Gastrocnemius medialis (tissue), 4 donors: ENCODE data around the gene CNKSR2. TPM values are rescaled to one million over a fixed set of nuclear protein-coding genes. Genes with fewer than 3 reads are reported as not detected.

Source experiments
- ATAC-seq, 2 donors: fragments of 150-250 bp; one replicate each; pipeline ENCODE4 v1.9.1; 2016
- DNase-seq, 2 donors: peaks; one replicate each; pipeline ENCODE4 v3.0.0-alpha.2; 2019
- H3K27ac ChIP-seq, 4 donors: fragments of 200-600 bp; sonication (generic); 1 replicate in 1 of 4; 2 replicates in 3 of 4; pipeline ENCODE4 v1.5.1; 2016 to 2018; ENCODE audit warnings: mild to moderate bottlenecking in 2 of 4, moderate library complexity in 1 of 4
- H3K27me3 ChIP-seq, 3 donors: fragments of 200-600 bp; sonication (generic) in 2 of 3; 1 replicate in 1 of 3; 2 replicates in 2 of 3; pipeline versions ENCODE4 v1.5.1 to v1.6.0; 2016 to 2019; ENCODE audit warnings: mild to moderate bottlenecking in 1 of 3, moderate library complexity in 1 of 3
- H3K36me3 ChIP-seq, 2 donors: fragments of 200-600 bp; sonication (generic) in 1 of 2; one replicate each; pipeline ENCODE4 v1.5.1; 2017 to 2018
- H3K4me1 ChIP-seq, 2 donors: fragments of 200-600 bp; sonication (generic) in 1 of 2; one replicate each; pipeline ENCODE4 v1.5.1; 2016 to 2017; ENCODE audit warnings: mild to moderate bottlenecking in 2 of 2
- H3K4me3 ChIP-seq, 4 donors: fragments of 200-600 bp; sonication (generic) in 3 of 4; 1 replicate in 1 of 4; 2 replicates in 3 of 4; pipeline ENCODE4 v1.5.1; 2016 to 2019; ENCODE audit warnings: mild to moderate bottlenecking in 2 of 4
- H3K9me3 ChIP-seq, 3 donors: fragments of 200-600 bp; sonication (generic) in 2 of 3; 1 replicate in 1 of 3; 2 replicates in 2 of 3; pipeline ENCODE4 v1.5.1; 2016 to 2019
- CTCF ChIP-seq, 5 experiments: fragments of 450-650 bp in 3 of 5; fragments of 200-600 bp in 2 of 5; sonication (generic) in 2 of 5; IDR thresholded peaks in 4 of 5; conservative IDR thresholded peaks in 1 of 5; 1 replicate in 4 of 5; 2 replicates in 1 of 5; pipeline ENCODE4 v1.5.1; 2016 to 2019; ENCODE audit warnings: antibody characterized with exemption in 5 of 5, mild to moderate bottlenecking in 3 of 5, moderate library complexity in 3 of 5
- POLR2A ChIP-seq, 2 donors: fragments of 450-650 bp; IDR thresholded peaks; one replicate each; pipeline ENCODE4 v1.6.1; 2017; ENCODE audit warnings: antibody characterized with exemption in 2 of 2, mild to moderate bottlenecking in 2 of 2, moderate library complexity in 2 of 2
- in situ Hi-C, 4 donors: fragments of 200-750 bp; cut with MboI; loops; one replicate each; pipeline versions ENCODE4 v1.15.0 to v1.8.0; 2017; ENCODE audit warnings: low sequenced_read_pairs in 4 of 4
- intact Hi-C: fragments of 100-400 bp; cut with DNase I; formaldehyde crosslinking; loops from one replicate; pipeline ENCODE4 v1.15.1; 2023; ENCODE audit warnings: low total_unique reads
- total RNA-seq, 4 donors: library from RNA; depleted of rRNA; stranded (reverse); fragments of >200 nt; gene quantifications; one replicate each; pipeline versions ENCODE4 v1.1.0 to v1.2.3, GENCODE V29; 2016

The CNKSR2 gene
- total RNA-seq, 4 donors from 2014 or later = 0.44 to 8.7 (median 3.0) TPM

- no peaks in the 10 kb centered on the region for H3K36me3 ChIP-seq
- no peak for DNase-seq
- no peaks in the 10 kb centered on the region for H3K27me3 ChIP-seq
- in situ Hi-C loops = no loop called here
- H3K4me3 ChIP-seq = no peak overlapping the region
- H3K27ac ChIP-seq = no peak overlapping the region
- no peaks in the 10 kb centered on the region for H3K4me1 ChIP-seq
- ATAC-seq = no peak
- intact Hi-C loops = no loop called here
- TF ChIP-seq CTCF (IDR thresholded peaks at IDR 0.05 in 4 of 5, conservative IDR thresholded peaks at IDR 0.05 in 1 of 5) = no peak
- TF ChIP-seq POLR2A (IDR thresholded peaks at IDR 0.05) = no peak
- no peaks in the 10 kb centered on the region for H3K9me3 ChIP-seq
Observed at GRCh38 chrX:21394792-21395191, 20.6 kb downstream of the CNKSR2 start.

GRCh38 chrX:21398426-21398825, 24.2 kb downstream of the CNKSR2 start:
- TF ChIP-seq CTCF (IDR thresholded peaks at IDR 0.05 in 4 of 5, conservative IDR thresholded peaks at IDR 0.05 in 1 of 5) (no peak), POLR2A (IDR thresholded peaks at IDR 0.05) (no peak)
- Histone ChIP-seq H3K36me3 (no peaks in the 10 kb centered on the region), H3K27ac (no peak overlapping the region), H3K4me3 (no peak overlapping the region), H3K9me3 (no peaks in the 10 kb centered on the region), H3K4me1 (no peaks in the 10 kb centered on the region), H3K27me3 (no peaks in the 10 kb centered on the region)
- ATAC-seq (no peak), DNase-seq (no peak)
- intact Hi-C loops = no loop called here
- in situ Hi-C loops = no loop called here

GRCh38 chrX:21400408-21401121, 26.3 kb downstream of the CNKSR2 start:
- Histone ChIP-seq H3K4me1 (no peaks in the 10 kb centered on the region), H3K27ac (no peak overlapping the region), H3K4me3 (no peak overlapping the region), H3K36me3 (no peaks in the 10 kb centered on the region), H3K9me3 (no peaks in the 10 kb centered on the region), H3K27me3 (no peaks in the 10 kb centered on the region)
- in situ Hi-C loops = no loop called here
- ATAC-seq = no peak
- TF ChIP-seq POLR2A (IDR thresholded peaks at IDR 0.05) (no peak), CTCF (IDR thresholded peaks at IDR 0.05 in 4 of 5, conservative IDR thresholded peaks at IDR 0.05 in 1 of 5) (no peak)
- DNase-seq = no peak
- intact Hi-C loops = no loop called here

- intact Hi-C loops = no loop called here
- in situ Hi-C loops = no loop called here
- Histone ChIP-seq H3K9me3 (no peaks in the 10 kb centered on the region), H3K36me3 (no peaks in the 10 kb centered on the region), H3K4me3 (no peak overlapping the region), H3K4me1 (no peaks in the 10 kb centered on the region), H3K27ac (no peak overlapping the region), H3K27me3 (no peaks in the 10 kb centered on the region)
- TF ChIP-seq CTCF (IDR thresholded peaks at IDR 0.05 in 4 of 5, conservative IDR thresholded peaks at IDR 0.05 in 1 of 5) (no peak), POLR2A (IDR thresholded peaks at IDR 0.05) (no peak)
- no peak for DNase-seq
- ATAC-seq = no peak
Observed at GRCh38 chrX:21408307-21408706, 34.1 kb downstream of the CNKSR2 start.

- H3K9me3 ChIP-seq = no peaks in the 10 kb centered on the region
- no peak overlapping the region for H3K4me3 ChIP-seq
- in situ Hi-C loops = no loop called here
- ATAC-seq (no peak), DNase-seq (no peak)
- intact Hi-C loops = no loop called here
- no peaks in the 10 kb centered on the region for H3K4me1 ChIP-seq
- H3K36me3 ChIP-seq = no peaks in the 10 kb centered on the region
- no peak overlapping the region for H3K27ac ChIP-seq
- no peak for TF ChIP-seq POLR2A (IDR thresholded peaks at IDR 0.05)
- TF ChIP-seq CTCF (IDR thresholded peaks at IDR 0.05 in 4 of 5, conservative IDR thresholded peaks at IDR 0.05 in 1 of 5) = no peak
- no peaks in the 10 kb centered on the region for H3K27me3 ChIP-seq
Observed at GRCh38 chrX:21408788-21409187, 34.6 kb downstream of the CNKSR2 start.
